GM13977 (cell line): ENCODE measurements around the gene TM9SF2.

Experiments used
- DNase-seq: peaks from one replicate; pipeline ENCODE4 v3.0.0; 2012; ENCODE audit warnings: low spot score
- in situ Hi-C: fragments of 300-500 bp; cut with MboI; formaldehyde crosslinking; loops from one replicate; pipeline ENCODE4 v1.12.0; 2022; ENCODE audit warnings: low sequenced_read_pairs, low pct_unique_long_range_greater_than_20kb, mixed read lengths, inconsistent platforms; ENCODE audit not compliant: unreplicated experiment
- TF ChIP-seq, protein P1 (sequence below): IDR thresholded peaks from 2 replicates; pipeline ENCODE4 v1.5.1; 2012; ENCODE audit warnings: mild to moderate bottlenecking, control low read depth; ENCODE audit not compliant: insufficient read depth; ENCODE audit errors: extremely low read depth, missing control alignments

TM9SF2 gene

DNA sequence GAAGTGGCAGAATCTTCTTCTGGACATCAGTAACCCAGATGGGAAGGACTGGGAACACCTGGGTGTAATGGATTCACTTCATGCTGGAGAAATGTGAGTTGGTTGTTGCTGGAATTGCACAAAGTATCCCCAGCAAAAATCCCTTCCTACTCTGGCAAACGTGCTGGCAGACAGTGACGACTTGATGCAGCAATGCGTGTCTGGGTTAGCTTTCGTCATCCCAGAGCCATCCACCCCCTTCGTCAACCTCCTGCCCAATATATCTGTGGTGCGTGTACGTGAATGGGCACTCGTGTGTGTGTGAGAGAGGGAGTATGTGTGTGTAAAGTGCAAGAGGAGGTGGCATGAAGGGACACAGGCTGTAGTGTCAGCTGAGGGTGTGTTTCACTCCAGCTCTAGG, 70.9 kb downstream of the TM9SF2 start:
- TF ChIP-seq, protein P1, sequence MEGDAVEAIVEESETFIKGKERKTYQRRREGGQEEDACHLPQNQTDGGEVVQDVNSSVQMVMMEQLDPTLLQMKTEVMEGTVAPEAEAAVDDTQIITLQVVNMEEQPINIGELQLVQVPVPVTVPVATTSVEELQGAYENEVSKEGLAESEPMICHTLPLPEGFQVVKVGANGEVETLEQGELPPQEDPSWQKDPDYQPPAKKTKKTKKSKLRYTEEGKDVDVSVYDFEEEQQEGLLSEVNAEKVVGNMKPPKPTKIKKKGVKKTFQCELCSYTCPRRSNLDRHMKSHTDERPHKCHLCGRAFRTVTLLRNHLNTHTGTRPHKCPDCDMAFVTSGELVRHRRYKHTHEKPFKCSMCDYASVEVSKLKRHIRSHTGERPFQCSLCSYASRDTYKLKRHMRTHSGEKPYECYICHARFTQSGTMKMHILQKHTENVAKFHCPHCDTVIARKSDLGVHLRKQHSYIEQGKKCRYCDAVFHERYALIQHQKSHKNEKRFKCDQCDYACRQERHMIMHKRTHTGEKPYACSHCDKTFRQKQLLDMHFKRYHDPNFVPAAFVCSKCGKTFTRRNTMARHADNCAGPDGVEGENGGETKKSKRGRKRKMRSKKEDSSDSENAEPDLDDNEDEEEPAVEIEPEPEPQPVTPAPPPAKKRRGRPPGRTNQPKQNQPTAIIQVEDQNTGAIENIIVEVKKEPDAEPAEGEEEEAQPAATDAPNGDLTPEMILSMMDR = no peak
- DNase-seq = no peak
- in situ Hi-C loops = no loop called here

- no peak for DNase-seq
- TF ChIP-seq, protein P1 = no peak
- in situ Hi-C loops = no loop called here
Measured at GRCh38 chr13:99572921-99573320, 71.6 kb downstream of the TM9SF2 start.

DNA sequence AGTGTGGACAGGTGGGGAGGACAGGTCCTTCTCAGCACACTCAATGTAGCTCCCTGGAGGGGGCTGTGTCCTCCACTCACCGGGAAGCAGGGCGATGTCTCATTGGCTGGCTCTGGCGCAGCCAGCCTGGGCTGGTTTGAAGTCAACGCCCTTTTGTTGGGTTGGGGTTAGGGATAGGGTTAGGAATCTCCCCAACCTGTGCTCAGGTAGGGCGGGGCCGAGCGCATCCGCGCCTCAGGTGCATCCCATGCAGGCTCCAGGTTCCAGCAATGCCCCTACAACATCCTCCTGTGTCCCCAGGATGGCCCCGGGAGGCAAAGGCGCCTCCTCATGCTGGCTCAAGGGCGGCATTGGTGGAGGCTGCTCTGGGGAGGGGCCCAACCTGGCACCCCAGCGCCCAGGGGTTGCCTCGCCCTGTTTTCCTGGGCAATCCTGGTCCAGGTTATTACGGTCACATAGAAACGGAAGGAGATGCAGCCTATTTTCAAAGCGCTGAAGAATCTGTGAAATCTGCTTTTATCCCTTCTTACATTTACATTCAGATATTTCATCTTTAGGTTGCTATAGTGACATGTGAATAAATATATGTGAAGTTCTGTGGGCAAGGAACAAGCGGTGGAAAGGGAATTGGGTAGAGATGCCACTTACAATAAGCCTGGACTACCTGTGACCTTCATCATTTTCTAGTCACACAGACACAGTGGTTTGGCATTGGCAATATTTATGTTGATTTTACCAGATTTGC, 74.3 kb downstream of the TM9SF2 start:
- in situ Hi-C loops = no loop called here
- TF ChIP-seq, protein P1 = no peak
- no peak for DNase-seq

GRCh38 chr13:99577934-99578917, 77.0 kb downstream of the TM9SF2 start:
- DNase-seq = no peak
- TF ChIP-seq, protein P1 = no peak
- in situ Hi-C loops = no loop called here

- TF ChIP-seq, protein P1 = no peak
- in situ Hi-C loops = no loop called here
- DNase-seq = no peak
Measured at GRCh38 chr13:99580500-99581268, 79.4 kb downstream of the TM9SF2 start.

- TF ChIP-seq, protein P1 = no peak
- in situ Hi-C loops = no loop called here
- DNase-seq = no peak
Measured at GRCh38 chr13:99582511-99582910, 81.2 kb downstream of the TM9SF2 start.
